ENCODE results near the gene CCDC15.

- TF ChIP-seq, protein P1, sequence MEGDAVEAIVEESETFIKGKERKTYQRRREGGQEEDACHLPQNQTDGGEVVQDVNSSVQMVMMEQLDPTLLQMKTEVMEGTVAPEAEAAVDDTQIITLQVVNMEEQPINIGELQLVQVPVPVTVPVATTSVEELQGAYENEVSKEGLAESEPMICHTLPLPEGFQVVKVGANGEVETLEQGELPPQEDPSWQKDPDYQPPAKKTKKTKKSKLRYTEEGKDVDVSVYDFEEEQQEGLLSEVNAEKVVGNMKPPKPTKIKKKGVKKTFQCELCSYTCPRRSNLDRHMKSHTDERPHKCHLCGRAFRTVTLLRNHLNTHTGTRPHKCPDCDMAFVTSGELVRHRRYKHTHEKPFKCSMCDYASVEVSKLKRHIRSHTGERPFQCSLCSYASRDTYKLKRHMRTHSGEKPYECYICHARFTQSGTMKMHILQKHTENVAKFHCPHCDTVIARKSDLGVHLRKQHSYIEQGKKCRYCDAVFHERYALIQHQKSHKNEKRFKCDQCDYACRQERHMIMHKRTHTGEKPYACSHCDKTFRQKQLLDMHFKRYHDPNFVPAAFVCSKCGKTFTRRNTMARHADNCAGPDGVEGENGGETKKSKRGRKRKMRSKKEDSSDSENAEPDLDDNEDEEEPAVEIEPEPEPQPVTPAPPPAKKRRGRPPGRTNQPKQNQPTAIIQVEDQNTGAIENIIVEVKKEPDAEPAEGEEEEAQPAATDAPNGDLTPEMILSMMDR (conservative IDR thresholded peaks at IDR 0.05; ENCODE audit: low read depth, low read length): no peak
- TF ChIP-seq MXI1 (IDR thresholded peaks at IDR 0.05; ENCODE audit: borderline replicate concordance, low read depth, low read length) (no peak), POLR2A (IDR thresholded peaks at IDR 0.05; ENCODE audit: low read depth, low read length) (no peak), CHD1 (IDR thresholded peaks at IDR 0.05; ENCODE audit: low read depth, low read length) (no peak), RAD21 (IDR thresholded peaks at IDR 0.05; ENCODE audit: low read length) (no peak), FOS (IDR thresholded peaks at IDR 0.05; ENCODE audit: low read depth, low read length) (no peak), RFX5 (IDR thresholded peaks at IDR 0.05; ENCODE audit: low read depth, low read length) (no peak), USF2 (IDR thresholded peaks at IDR 0.05; ENCODE audit: low read depth, low read length) (no peak), BHLHE40 (IDR thresholded peaks at IDR 0.05; ENCODE audit: low read depth, low read length) (no peak), CEBPB (IDR thresholded peaks at IDR 0.05; ENCODE audit: low read depth, low read length) (no peak)
Observed at GRCh38 chr11:124916370-124916710, 37.7 kb upstream of the CCDC15 start.

All from IMR-90 (cell line).